GM06990 (cell line): ENCODE data around the gene ENKUR.
"Not testable (repeated sequence)": the region's sequence is repeated elsewhere in the genome, so short reads cannot be mapped to it uniquely, and the experiment has no call there.

Source experiments
- DNase-seq: peaks from one replicate; pipeline ENCODE4 v3.0.0-alpha.2; 2011; ENCODE audit not compliant: insufficient read length; ENCODE audit errors: extremely low read depth
- H3K27me3 ChIP-seq: replicated peaks from 2 replicates; pipeline ENCODE4 v1.6.0; 2011; ENCODE audit warnings: low read length; ENCODE audit not compliant: control insufficient read depth, insufficient read depth
- H3K36me3 ChIP-seq: 2 replicates; pipeline ENCODE4 v1.5.1; 2011; ENCODE audit warnings: low read length; ENCODE audit not compliant: control insufficient read depth, insufficient read depth
- H3K4me3 ChIP-seq: replicated peaks from 2 replicates; pipeline ENCODE4 v1.5.1; 2011; ENCODE audit warnings: low read depth, mild to moderate bottlenecking, control low read depth, low read length
- CTCF ChIP-seq: IDR thresholded peaks from 2 replicates; pipeline ENCODE4 v1.5.1; 2011; ENCODE audit warnings: low read length, control low read depth, mild to moderate bottlenecking, inconsistent platforms; ENCODE audit not compliant: insufficient read depth, poor library complexity, severe bottlenecking

Gene ENKUR

GRCh38 chr10:24958091-24958720 lies 57.8 kb downstream of the ENKUR start:
- no peak for DNase-seq
- H3K4me3 ChIP-seq: no peak overlapping the region
- no peaks in the 10 kb centered on the region for H3K27me3 ChIP-seq
- no peak for TF ChIP-seq CTCF
- H3K36me3 ChIP-seq: no peaks in the 10 kb centered on the region

DNA sequence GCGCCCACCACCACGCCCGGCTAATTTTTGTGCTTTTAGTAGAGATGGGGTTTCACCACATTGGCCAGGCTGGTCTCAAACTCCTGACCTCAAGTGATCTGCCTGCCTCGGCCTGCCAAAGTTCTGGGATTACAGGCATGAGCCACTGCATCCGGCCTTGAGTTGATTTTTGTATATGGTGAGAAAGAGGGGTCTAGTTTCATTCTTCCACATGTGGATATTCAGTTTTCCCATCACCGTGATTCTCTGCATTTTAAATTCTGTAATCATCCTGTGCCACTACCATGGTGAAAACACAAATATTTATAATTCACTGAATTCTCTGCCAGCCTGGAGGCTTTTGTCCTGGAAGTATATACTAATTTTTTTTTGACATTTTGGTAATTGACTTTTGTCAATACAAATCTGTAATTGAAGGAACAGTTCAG lies 58.3 kb downstream of the ENKUR start:
- not testable (repeated sequence) for H3K4me3 ChIP-seq, H3K27me3 ChIP-seq, H3K36me3 ChIP-seq, DNase-seq

DNA sequence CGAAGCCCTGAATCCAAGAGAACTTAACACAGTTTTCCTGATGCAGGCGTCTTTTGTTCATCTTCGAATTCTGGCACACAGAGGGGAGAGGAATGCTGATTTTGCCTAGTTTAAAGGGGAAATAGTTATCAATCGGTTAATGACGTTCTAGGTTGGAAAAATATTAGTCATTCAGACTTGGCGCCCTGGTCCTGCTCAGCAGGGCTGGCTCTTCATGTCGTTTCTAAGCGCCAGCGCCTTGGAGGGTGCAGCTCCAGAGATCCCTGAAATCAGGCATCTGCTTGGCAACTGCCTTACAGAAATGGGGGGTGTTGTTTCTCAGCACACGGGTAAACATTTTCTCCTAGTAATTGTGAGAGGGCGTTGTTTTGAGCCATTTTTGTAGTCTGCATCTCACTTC lies 62.3 kb downstream of the ENKUR start:
- no peak for DNase-seq
- Histone ChIP-seq H3K27me3 (no peaks in the 10 kb centered on the region), H3K4me3 (no peak overlapping the region), H3K36me3 (no peaks in the 10 kb centered on the region)
- TF ChIP-seq CTCF: no peak

GRCh38 chr10:24952707-24953645 lies 63.0 kb downstream of the ENKUR start:
- peak overlapping the region; percentile 57 for H3K4me3 ChIP-seq
- peak; percentile 65 for DNase-seq

DNA sequence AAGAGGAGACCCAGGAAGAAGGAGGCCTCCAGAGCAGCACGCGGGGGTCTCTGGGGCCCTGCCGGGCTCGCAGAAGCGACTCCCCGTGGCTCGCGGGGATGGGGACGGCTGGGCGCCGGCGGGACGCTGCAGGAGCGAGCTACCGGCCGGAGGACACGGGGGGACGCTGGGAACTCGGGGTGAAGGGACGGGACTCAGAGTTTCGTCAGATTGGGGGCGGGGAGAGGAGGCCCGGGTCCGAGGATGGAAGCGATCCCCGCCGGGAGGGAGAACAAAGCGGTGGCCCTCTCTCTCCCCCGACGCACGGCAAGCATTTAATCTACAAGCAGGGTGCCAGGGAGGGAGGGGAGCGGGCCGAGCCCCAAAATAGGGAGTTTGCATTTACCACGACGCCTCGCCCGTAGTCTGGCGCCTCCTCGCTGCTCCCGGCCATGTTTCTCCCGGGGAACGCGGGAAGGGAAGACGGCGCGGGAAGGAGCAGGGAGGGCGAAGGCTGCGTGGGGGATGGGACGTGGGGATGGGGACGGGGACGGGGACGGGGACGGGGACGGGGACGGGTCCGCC lies 63.7 kb downstream of the ENKUR start, which contains the start of gene PRTFDC1:
Gene PRTFDC1 (minus strand): TSS at position 464 of the 564 bp plus-strand sequence. CDS start 31 bp downstream, at position 433.
- no peaks in the 10 kb centered on the region for H3K27me3 ChIP-seq
- DNase-seq: peak; percentile 59
- peak; percentile 16 for TF ChIP-seq CTCF
- no peaks in the 10 kb centered on the region for H3K36me3 ChIP-seq
- H3K4me3 ChIP-seq: peak within 1 kb of the TSS; percentile 57

More at GRCh38 chr10:24952707-24953645, 63.0 kb downstream of the ENKUR start:
- no peaks in the 10 kb centered on the region for H3K27me3 ChIP-seq
- TF ChIP-seq CTCF: peak; percentile 19
- no peaks in the 10 kb centered on the region for H3K36me3 ChIP-seq
